ENCODE data around the gene MBL2. TPM values are rescaled to one million over a fixed set of nuclear protein-coding genes. Genes with fewer than 3 reads are reported as not detected.

MBL2 gene
- total and polyA plus RNA-seq, 10 of the 15 experiments (the other 5 are each of a cell fraction or from before 2014, with no cell fraction given): not detected

- no peak for TF ChIP-seq NR2C1 (IDR thresholded peaks at IDR 0.05)
- TF ChIP-seq SUZ12 (IDR thresholded peaks at IDR 0.05; ENCODE audit: unreplicated experiment): no peak
- no peak for TF ChIP-seq MTA3 (IDR thresholded peaks at IDR 0.05; ENCODE audit: borderline replicate concordance, low read length)
- TF ChIP-seq YBX1 (IDR thresholded peaks at IDR 0.05): no peak
- TF ChIP-seq SREBF1 (IDR thresholded peaks at IDR 0.05; ENCODE audit: low read length): no peak
- TF ChIP-seq NR2C2 (IDR thresholded peaks at IDR 0.05; ENCODE audit: borderline replicate concordance, control insufficient read depth, insufficient read length, low read depth): no peak
- no peak for TF ChIP-seq ELK1 (IDR thresholded peaks at IDR 0.05; ENCODE audit: low read depth, low read length)
- TF ChIP-seq MEF2A (IDR thresholded peaks at IDR 0.05; ENCODE audit: insufficient read depth, low read depth, low read length): no peak
- TF ChIP-seq RAD51 (IDR thresholded peaks at IDR 0.05): no peak
- TF ChIP-seq BCL11A (IDR thresholded peaks at IDR 0.05; ENCODE audit: low read depth, low read length): no peak
- no peak for DNase-seq (ENCODE audit: low read depth, low spot score)
- FAIRE-seq: no peak
- no peaks in the 10 kb centered on the region for H4K20me1 ChIP-seq (ENCODE audit: control insufficient read depth, insufficient read depth)
- no peaks in the 10 kb centered on the region for H3K36me3 ChIP-seq (ENCODE audit: control insufficient read depth in 2 of 2, insufficient read depth in 2 of 2, low read length in 1 of 2)
- H3K4me3 ChIP-seq: no peak overlapping the region
- ChIA-PET RAD21 (ENCODE audit: unreplicated experiment) (interaction anchor here (2.5 kb wide), 1 partner anchor 40 kb away, joined by 19 read pairs; no protein-coding TSS in a partner anchor), CTCF (interaction anchor here (0.9 to 4.3 kb wide), 10 partner anchors 9 to 96 kb away, joined by 3 to 50 read pairs (median 4); no protein-coding TSS in a partner anchor), SMC1A (ENCODE audit: uncharacterized antibody, unreplicated experiment) (interaction anchor here (1.0 to 1.3 kb wide), 2 partner anchors 9 to 38 kb away, joined by 3 read pairs; no protein-coding TSS in a partner anchor), POLR2A (no interaction called here)
- no peak for ATAC-seq
- intact Hi-C loops (cut with micrococcal nuclease; ENCODE audit: unreplicated experiment): no loop called here
- BruUV-seq (replicated peaks): no TSS peak
- WGBS (ENCODE audit: insufficient coverage, insufficient replicate concordance, low lambda C conversion rate, missing lambda C conversion rate): 62% methylated on average over 1 of the region's 1 CpG
- no peaks in the 10 kb centered on the region for H3K4me1 ChIP-seq (ENCODE audit: control insufficient read depth, insufficient read depth, low read length)
- H3K79me2 ChIP-seq (ENCODE audit: control insufficient read depth, insufficient read depth, low read length): no peaks in the 10 kb centered on the region
- H3K4me2 ChIP-seq (ENCODE audit: control insufficient read depth, insufficient read depth): no peak overlapping the region
- H3K27ac ChIP-seq (ENCODE audit: control insufficient read depth, insufficient read depth): no peak overlapping the region
- no peaks in the 10 kb centered on the region for H3K9me3 ChIP-seq (replicated peaks; ENCODE audit: control insufficient read depth, insufficient read depth, low read length)
- in situ Hi-C loops (cut with MboI): loop anchor here (5.0 kb wide), 1 partner anchor 42 kb away; no protein-coding TSS in a partner anchor
- no peak overlapping the region for H3K9ac ChIP-seq (ENCODE audit: control insufficient read depth, insufficient read depth, low read length)
- H3K27me3 ChIP-seq (replicated peaks in 1 of 2; ENCODE audit: control insufficient read depth in 2 of 2, insufficient read depth in 2 of 2, low read length in 1 of 2): no peaks in the 10 kb centered on the region
- H2AFZ ChIP-seq (ENCODE audit: control insufficient read depth, low read depth, low read length): no peak overlapping the region
Measured at GRCh38 chr10:52740155-52740549, 32.4 kb downstream of the MBL2 start.

Data from GM12878 (cell line).